OCI-LY7 (cell line): ENCODE results near the gene KAZN. TPM values are rescaled to one million over a fixed set of nuclear protein-coding genes. Genes with fewer than 3 reads are reported as not detected.

ENCODE experiments used
- BruUV-seq: library from RNA; stranded (reverse); fragments of 400-500 nt; replicated peaks from 2 replicates; lab custom pipeline; 2021; lab: Mats Ljungman, UMichigan
- CTCF ChIA-PET: fragments of 300-600 bp; sonication (Branson Sonifier 250); formaldehyde crosslinking; loops from one replicate; lab custom pipeline; 2022; ENCODE audit warnings: antibody characterized with exemption; ENCODE audit not compliant: unreplicated experiment; lab: Charles Lee
- POLR2A ChIA-PET: fragments of 300-600 bp; sonication (Branson Sonifier 250); formaldehyde crosslinking; loops from one replicate; lab custom pipeline; 2022; ENCODE audit warnings: antibody characterized with exemption; lab: Charles Lee
- DNase-seq: peaks from one replicate; pipeline ENCODE4 v3.0.0-alpha.2; 2015; ENCODE audit warnings: low spot score
- H2AFZ ChIP-seq: fragments of 200-600 bp; sonication (generic), shearing (Covaris generic); 2 replicates; pipeline ENCODE4 v1.6.1; 2014; ENCODE audit warnings: mild to moderate bottlenecking, antibody characterized with exemption, low read length, moderate library complexity
- H3K27ac ChIP-seq: fragments of 200-600 bp; sonication (generic); 2 replicates; pipeline ENCODE4 v1.5.1; 2014; ENCODE audit warnings: mixed run types, low read depth, mild to moderate bottlenecking, moderate library complexity, low read length, inconsistent platforms; ENCODE audit not compliant: poor library complexity, severe bottlenecking
- H3K36me3 ChIP-seq: fragments of 200-600 bp; sonication (generic); 2 replicates; pipeline ENCODE4 v1.6.1; 2014; ENCODE audit warnings: mild to moderate bottlenecking, antibody characterized with exemption, low read length, moderate library complexity, mixed read lengths; ENCODE audit not compliant: insufficient read depth
- H3K4me1 ChIP-seq: fragments of 200-600 bp; sonication (generic); 2 replicates; pipeline ENCODE4 v1.5.1; 2014; ENCODE audit warnings: mild to moderate bottlenecking, low read length; ENCODE audit not compliant: insufficient read depth, poor library complexity, severe bottlenecking
- H3K4me2 ChIP-seq: fragments of 200-600 bp; sonication (generic); 2 replicates; pipeline ENCODE4 v1.6.1; 2014; ENCODE audit warnings: mild to moderate bottlenecking, low read length
- H3K4me3 ChIP-seq: fragments of 200-600 bp; sonication (generic); 2 replicates; pipeline ENCODE4 v1.5.1; 2014; ENCODE audit warnings: mild to moderate bottlenecking, low read depth, low read length; ENCODE audit not compliant: poor library complexity, severe bottlenecking
- H3K79me2 ChIP-seq: fragments of 200-600 bp; sonication (generic); 2 replicates; pipeline ENCODE4 v1.6.1; 2016; ENCODE audit warnings: low read depth, mild to moderate bottlenecking, low read length, moderate library complexity, mixed read lengths; ENCODE audit not compliant: insufficient read depth
- H3K9me2 ChIP-seq: fragments of 200-600 bp; sonication (generic); 2 replicates; pipeline ENCODE4 v1.6.1; 2016; ENCODE audit warnings: mild to moderate bottlenecking, low read length, mixed read lengths; ENCODE audit not compliant: insufficient read depth
- H3K9me3 ChIP-seq: fragments of 200-600 bp; sonication (generic); 2 replicates; pipeline ENCODE4 v1.6.1; 2014; ENCODE audit warnings: mild to moderate bottlenecking, mixed run types, low read length, mixed read lengths
- H4K20me1 ChIP-seq: fragments of 200-600 bp; sonication (generic); 2 replicates; pipeline ENCODE4 v1.6.1; 2014; ENCODE audit warnings: mild to moderate bottlenecking, antibody characterized with exemption, low read length, moderate library complexity, mixed read lengths; ENCODE audit not compliant: insufficient read depth
- EZH2phosphoT487 ChIP-seq: fragments of 200-600 bp; sonication (generic); IDR thresholded peaks from 2 replicates; pipeline ENCODE4 v1.6.1; 2018; ENCODE audit warnings: low read depth, borderline replicate concordance, mild to moderate bottlenecking, mixed run types, antibody characterized with exemption, low read length, moderate library complexity, mixed read lengths
- intact Hi-C: fragments of 100-400 bp; cut with micrococcal nuclease; formaldehyde crosslinking; loops from one replicate; pipeline ENCODE4 v1.10.0; 2022; ENCODE audit not compliant: unreplicated experiment
- total RNA-seq, 2 experiments: library from RNA; depleted of rRNA in 1 of 2; stranded (reverse); fragments of >200 nt in 1 of 2; shearing (Covaris generic) in 1 of 2; gene quantifications; 2 replicates each; pipeline ENCODE4 v1.2.3, GENCODE V29; 2014 to 2022
- TF ChIP-seq, protein P1 (sequence below): fragments of 200-600 bp; sonication (generic); conservative IDR thresholded peaks from 2 replicates; pipeline ENCODE4 v1.5.1; 2014; ENCODE audit warnings: mild to moderate bottlenecking, antibody characterized with exemption, low read length, moderate library complexity, mixed read lengths

KAZN gene
- total RNA-seq, 2 experiments from 2014 or later = 0.40 to 2.4 TPM

DNA sequence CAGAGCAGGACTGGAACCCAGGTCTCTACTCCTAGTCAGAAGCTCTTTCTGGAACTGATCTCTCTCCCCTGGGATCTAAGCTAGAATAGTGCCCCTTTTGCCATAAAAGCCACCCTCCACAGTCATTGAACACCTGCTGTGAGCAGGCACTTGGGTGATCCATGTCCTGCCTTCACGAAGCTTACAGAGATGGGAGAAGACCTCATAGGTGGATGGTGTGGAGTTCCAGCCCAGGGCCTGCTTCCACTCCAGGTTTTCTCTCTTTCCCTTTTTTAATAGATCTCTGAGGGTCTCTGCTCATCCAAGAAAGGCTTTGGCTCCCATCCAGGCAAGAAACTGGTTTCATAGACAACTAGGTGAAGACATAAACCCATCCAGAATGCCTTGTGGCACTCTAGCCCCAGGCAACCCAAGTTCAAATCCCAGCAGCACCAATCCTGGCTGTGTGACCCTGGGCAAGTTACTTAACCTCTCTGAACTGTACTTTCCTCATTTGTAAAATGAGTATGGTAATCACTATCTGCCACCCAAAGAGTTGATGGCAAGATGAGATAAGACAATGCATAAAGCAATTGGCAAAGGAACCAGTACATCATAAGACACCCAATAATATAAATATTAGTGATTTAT is 508.7 kb downstream of the KAZN start:
- no peak overlapping the region for H2AFZ ChIP-seq
- no peaks in the 10 kb centered on the region for H3K4me1 ChIP-seq
- POLR2A ChIA-PET = interaction anchor here (0.6 kb wide), 1 partner anchor 945 kb away, joined by 4 read pairs; no protein-coding TSS in a partner anchor
- no peak overlapping the region for H3K4me3 ChIP-seq
- BruUV-seq = no TSS peak
- no peak overlapping the region for H3K27ac ChIP-seq
- TF ChIP-seq, protein P1, sequence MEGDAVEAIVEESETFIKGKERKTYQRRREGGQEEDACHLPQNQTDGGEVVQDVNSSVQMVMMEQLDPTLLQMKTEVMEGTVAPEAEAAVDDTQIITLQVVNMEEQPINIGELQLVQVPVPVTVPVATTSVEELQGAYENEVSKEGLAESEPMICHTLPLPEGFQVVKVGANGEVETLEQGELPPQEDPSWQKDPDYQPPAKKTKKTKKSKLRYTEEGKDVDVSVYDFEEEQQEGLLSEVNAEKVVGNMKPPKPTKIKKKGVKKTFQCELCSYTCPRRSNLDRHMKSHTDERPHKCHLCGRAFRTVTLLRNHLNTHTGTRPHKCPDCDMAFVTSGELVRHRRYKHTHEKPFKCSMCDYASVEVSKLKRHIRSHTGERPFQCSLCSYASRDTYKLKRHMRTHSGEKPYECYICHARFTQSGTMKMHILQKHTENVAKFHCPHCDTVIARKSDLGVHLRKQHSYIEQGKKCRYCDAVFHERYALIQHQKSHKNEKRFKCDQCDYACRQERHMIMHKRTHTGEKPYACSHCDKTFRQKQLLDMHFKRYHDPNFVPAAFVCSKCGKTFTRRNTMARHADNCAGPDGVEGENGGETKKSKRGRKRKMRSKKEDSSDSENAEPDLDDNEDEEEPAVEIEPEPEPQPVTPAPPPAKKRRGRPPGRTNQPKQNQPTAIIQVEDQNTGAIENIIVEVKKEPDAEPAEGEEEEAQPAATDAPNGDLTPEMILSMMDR = no peak
- no peak for TF ChIP-seq EZH2phosphoT487
- H3K9me2 ChIP-seq = no peaks in the 10 kb centered on the region
- no peak overlapping the region for H3K4me2 ChIP-seq
- intact Hi-C loops = loop anchor here (10.0 kb wide), 1 partner anchor 1012 kb away; no protein-coding TSS in a partner anchor
- H3K79me2 ChIP-seq = no peaks in the 10 kb centered on the region
- CTCF ChIA-PET = no interaction called here
- no peak for DNase-seq
- H3K9me3 ChIP-seq = peaks cover 4% of the 10 kb centered on the region; the same call in 1 of the 2 replicates
- no peaks in the 10 kb centered on the region for H4K20me1 ChIP-seq
- no peaks in the 10 kb centered on the region for H3K36me3 ChIP-seq

DNA sequence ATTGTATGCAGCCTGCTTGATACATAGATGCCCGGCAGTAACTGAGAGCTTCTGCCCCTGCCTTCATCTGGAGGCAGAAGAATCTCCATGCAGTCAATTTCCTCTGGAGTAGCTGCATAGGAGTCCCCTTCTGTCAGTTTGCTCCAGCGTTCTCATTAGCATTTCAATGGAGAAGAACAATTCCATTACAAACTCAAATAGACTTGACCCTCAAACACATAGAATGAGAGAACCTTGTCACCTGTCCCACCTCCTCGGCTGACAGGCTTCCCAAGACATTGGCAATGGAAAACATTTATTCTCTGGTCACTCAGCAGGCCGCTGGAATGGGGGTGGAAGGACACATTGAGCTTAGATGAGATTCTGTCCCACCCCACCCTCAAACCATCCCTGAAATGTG is 509.4 kb downstream of the KAZN start:
- Histone ChIP-seq H3K4me1 (no peaks in the 10 kb centered on the region), H2AFZ (no peak overlapping the region), H3K9me3 (peaks cover 4% of the 10 kb centered on the region; the same call in 1 of the 2 replicates), H3K4me2 (no peak overlapping the region), H3K79me2 (no peaks in the 10 kb centered on the region), H3K27ac (no peak overlapping the region), H3K4me3 (no peak overlapping the region), H3K36me3 (no peaks in the 10 kb centered on the region), H4K20me1 (no peaks in the 10 kb centered on the region), H3K9me2 (no peaks in the 10 kb centered on the region)
- ChIA-PET CTCF (no interaction called here), POLR2A (interaction anchor here (0.6 kb wide), 1 partner anchor 945 kb away, joined by 4 read pairs; no protein-coding TSS in a partner anchor)
- intact Hi-C loops = loop anchor here (10.0 kb wide), 1 partner anchor 1013 kb away; no protein-coding TSS in a partner anchor
- BruUV-seq = no TSS peak
- DNase-seq = no peak
- TF ChIP-seq, protein P1 = no peak
- TF ChIP-seq EZH2phosphoT487 = no peak
